Ascending aorta (tissue), 2 donors: ENCODE measurements around the gene NT5C2. TPM values are rescaled to one million over a fixed set of nuclear protein-coding genes. Genes with fewer than 3 reads are reported as not detected.
A peak's percentile ranks its signal among the peaks of the same experiment; 100 is the strongest.
"Not testable (repeated sequence)": the region's sequence is repeated elsewhere in the genome, so short reads cannot be mapped to it uniquely, and the experiment has no call there.

Experiments
- DNase-seq, 2 donors: peaks; one replicate each; pipeline ENCODE4 v3.0.0-alpha.2; 2019; ENCODE audit warnings: low spot score in 2 of 2
- H3K27ac ChIP-seq, 2 donors: fragments of 200-600 bp; sonication (generic); one replicate each; pipeline ENCODE4 v1.5.1; 2016 to 2017; ENCODE audit warnings: mild to moderate bottlenecking in 1 of 2
- H3K27me3 ChIP-seq: fragments of 200-600 bp; sonication (generic); one replicate; pipeline ENCODE4 v1.5.1; 2017
- H3K36me3 ChIP-seq, 2 donors: fragments of 200-600 bp; sonication (generic); one replicate each; pipeline ENCODE4 v1.5.1; 2016
- H3K4me1 ChIP-seq, 2 donors: fragments of 200-600 bp; sonication (generic); one replicate each; pipeline ENCODE4 v1.5.1; 2016 to 2017; ENCODE audit warnings: mild to moderate bottlenecking in 1 of 2
- H3K4me3 ChIP-seq, 2 donors: fragments of 200-600 bp; sonication (generic); one replicate each; pipeline ENCODE4 v1.5.1; 2016 to 2017; ENCODE audit warnings: mild to moderate bottlenecking in 1 of 2
- H3K9me3 ChIP-seq, 2 donors: fragments of 200-600 bp; sonication (generic); one replicate each; pipeline ENCODE4 v1.5.1; 2016
- CTCF ChIP-seq, 3 experiments: fragments of 200-600 bp in 2 of 3; fragments of 450-650 bp in 1 of 3; sonication (generic) in 2 of 3; IDR thresholded peaks; one replicate each; pipeline ENCODE4 v1.5.1; 2016 to 2019; ENCODE audit warnings: antibody characterized with exemption in 3 of 3, mild to moderate bottlenecking in 1 of 3, moderate library complexity in 1 of 3
- intact Hi-C: fragments of 100-400 bp; cut with DNase I; formaldehyde crosslinking; loops from one replicate; pipeline ENCODE4 v1.15.1; 2023
- total RNA-seq: library from RNA; depleted of rRNA; stranded (reverse); fragments of >200 nt; gene quantifications from one replicate; pipeline ENCODE4 v1.1.0, GENCODE V29; 2016

The NT5C2 gene
- total RNA-seq, 1 donor from 2014 or later = 25.9 TPM

DNA sequence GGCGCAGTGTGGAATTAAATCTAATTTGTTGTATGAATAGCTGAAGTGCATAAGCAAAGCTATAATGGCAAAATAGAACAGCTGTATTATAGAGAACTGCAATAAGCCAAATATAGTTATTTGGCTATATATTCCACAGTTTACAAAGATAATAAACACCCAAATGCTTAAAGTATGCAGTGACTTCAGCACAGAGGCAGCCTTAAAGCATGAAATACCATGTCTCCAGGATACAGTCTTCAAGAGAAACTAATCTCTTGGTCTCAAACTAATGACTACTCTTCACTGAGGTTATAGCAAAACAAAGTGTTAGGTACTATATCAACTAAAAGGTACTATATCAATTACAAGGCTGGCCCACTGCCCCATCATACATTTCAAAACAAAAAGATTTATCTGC lies 48.0 kb downstream of the NT5C2 start:
- Histone ChIP-seq H3K9me3 (no peaks in the 10 kb centered on the region), H3K36me3 (peaks cover 0 to 11% of the 10 kb centered on the region in 2 donors), H3K4me1 (peaks cover 3 to 23% of the 10 kb centered on the region in 2 donors), H3K27ac (peak overlapping the region; percentile 29 to 62), H3K4me3 (peak overlapping the region in 1 of 2 donors; percentile 16), H3K27me3 (no peaks in the 10 kb centered on the region)
- intact Hi-C loops = no loop called here
- DNase-seq = no peak
- TF ChIP-seq CTCF (IDR thresholded peaks at IDR 0.05) = no peak

DNA sequence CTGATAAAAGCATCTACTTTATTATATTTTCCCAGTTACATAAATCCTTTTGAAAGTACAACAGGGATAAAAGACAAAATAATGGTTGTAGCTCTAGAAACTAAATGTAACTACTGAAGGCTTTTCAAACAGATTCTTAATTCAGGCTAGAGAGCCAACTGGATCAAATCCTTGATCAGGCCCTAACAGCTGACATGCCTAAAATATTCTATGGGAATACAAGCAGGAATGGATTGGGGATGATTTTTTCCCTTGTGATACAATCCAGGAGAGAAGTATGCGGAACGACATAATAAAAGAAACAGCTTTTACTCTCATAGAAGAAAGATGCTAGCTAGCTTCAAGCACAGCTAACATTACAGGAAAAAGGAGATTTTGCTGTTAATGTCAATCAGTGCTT lies 49.0 kb downstream of the NT5C2 start:
- Histone ChIP-seq H3K36me3 (peaks cover 0 to 14% of the 10 kb centered on the region in 2 donors), H3K4me1 (peaks cover 3 to 23% of the 10 kb centered on the region in 2 donors), H3K4me3 (no peak overlapping the region), H3K27me3 (no peaks in the 10 kb centered on the region), H3K27ac (peak overlapping the region; percentile 29 to 62), H3K9me3 (no peaks in the 10 kb centered on the region)
- intact Hi-C loops = no loop called here
- DNase-seq = no peak
- no peak for TF ChIP-seq CTCF (IDR thresholded peaks at IDR 0.05)

- peaks cover 3 to 23% of the 10 kb centered on the region in 2 donors for H3K4me1 ChIP-seq
- H3K9me3 ChIP-seq, H3K27me3 ChIP-seq, intact Hi-C loops, H3K4me3 ChIP-seq, DNase-seq: not testable (repeated sequence)
- peaks cover 0 to 18% of the 10 kb centered on the region in 2 donors for H3K36me3 ChIP-seq
- peak overlapping the region; percentile 29 to 62 for H3K27ac ChIP-seq
Observed at GRCh38 chr10:103143641-103144040, 49.4 kb downstream of the NT5C2 start.

- intact Hi-C loops = no loop called here
- H3K9me3 ChIP-seq = no peaks in the 10 kb centered on the region
- TF ChIP-seq CTCF (IDR thresholded peaks at IDR 0.05) = no peak
- H3K27me3 ChIP-seq = no peaks in the 10 kb centered on the region
- no peak overlapping the region for H3K4me3 ChIP-seq
- no peak for DNase-seq
- peaks cover 3 to 22% of the 10 kb centered on the region in 2 donors for H3K4me1 ChIP-seq
- peaks cover 11 to 28% of the 10 kb centered on the region in 2 donors for H3K36me3 ChIP-seq
- no peak overlapping the region for H3K27ac ChIP-seq
Observed at GRCh38 chr10:103141950-103142349, 51.1 kb downstream of the NT5C2 start.

DNA sequence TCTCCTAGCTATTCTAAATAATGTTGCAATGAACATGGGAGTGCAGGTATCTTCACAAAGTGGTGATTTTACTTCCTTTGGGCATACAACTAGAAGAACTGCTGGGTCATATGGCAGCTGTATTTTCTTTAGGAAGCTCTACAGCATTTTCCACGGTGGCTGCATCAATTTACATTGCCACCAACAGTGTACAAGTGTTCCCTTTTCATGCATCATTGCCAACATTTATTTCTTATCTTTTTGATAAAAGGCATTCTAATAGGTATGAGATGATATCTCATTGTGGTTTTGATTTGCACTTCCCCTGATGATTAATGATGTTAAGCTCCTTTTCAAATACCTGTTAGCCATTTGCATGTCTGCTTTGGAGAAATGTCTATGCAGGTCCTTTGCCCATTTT lies 52.6 kb downstream of the NT5C2 start:
- H3K36me3 ChIP-seq = peaks cover 11 to 38% of the 10 kb centered on the region in 2 donors
- TF ChIP-seq CTCF (IDR thresholded peaks at IDR 0.05) = no peak
- peaks cover 3 to 10% of the 10 kb centered on the region in 2 donors for H3K4me1 ChIP-seq
- DNase-seq = no peak
- H3K9me3 ChIP-seq = no peaks in the 10 kb centered on the region
- H3K27me3 ChIP-seq = no peaks in the 10 kb centered on the region
- intact Hi-C loops = no loop called here
- H3K4me3 ChIP-seq = no peak overlapping the region
- no peak overlapping the region for H3K27ac ChIP-seq

DNA sequence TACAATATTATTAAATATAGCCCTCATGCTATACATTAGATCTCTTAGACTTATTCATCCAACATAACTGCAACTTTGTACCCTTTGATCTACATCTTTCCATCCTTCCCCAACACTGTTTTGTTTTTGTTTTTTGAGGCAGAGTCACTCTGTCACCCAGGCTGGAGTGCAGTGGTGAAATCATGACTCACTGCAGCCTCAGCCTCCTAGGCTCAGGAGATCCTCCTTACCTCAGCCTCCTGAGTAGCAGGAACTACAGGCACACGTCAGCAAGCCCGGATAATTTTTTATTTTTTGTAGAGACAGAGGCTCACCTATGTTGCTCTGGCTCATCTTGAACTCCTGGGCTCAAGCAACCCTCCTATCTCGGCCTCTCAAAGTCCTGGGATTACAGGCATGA lies 53.3 kb downstream of the NT5C2 start:
- Histone ChIP-seq H3K4me1 (peaks cover 3 to 10% of the 10 kb centered on the region in 2 donors), H3K9me3 (no peaks in the 10 kb centered on the region), H3K36me3 (peaks cover 11 to 44% of the 10 kb centered on the region in 2 donors), H3K4me3 (no peak overlapping the region), H3K27me3 (no peaks in the 10 kb centered on the region), H3K27ac (no peak overlapping the region)
- no peak for TF ChIP-seq CTCF (IDR thresholded peaks at IDR 0.05)
- no peak for DNase-seq
- intact Hi-C loops = no loop called here

DNA sequence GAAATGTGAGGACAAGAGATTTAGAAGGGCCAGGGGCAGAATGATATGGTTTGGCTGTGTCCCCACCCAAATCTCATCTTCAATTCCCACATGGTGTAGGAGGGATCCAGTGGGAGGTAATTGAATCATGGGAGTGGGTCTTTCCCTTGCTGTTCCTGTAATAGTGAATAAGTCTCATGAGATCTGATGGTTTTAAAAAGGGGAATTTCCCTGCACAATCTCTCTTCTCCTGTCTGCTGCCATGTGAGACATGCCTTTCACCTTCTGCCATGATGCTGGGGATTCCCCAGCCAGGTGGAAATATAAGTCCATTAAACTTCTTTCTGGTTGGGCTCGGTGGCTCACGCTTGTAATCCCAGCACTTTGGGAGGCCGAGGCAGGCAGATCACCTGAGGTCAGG lies 57.9 kb downstream of the NT5C2 start:
- H3K4me1 ChIP-seq, DNase-seq, intact Hi-C loops, H3K9me3 ChIP-seq, H3K27me3 ChIP-seq, H3K4me3 ChIP-seq, H3K27ac ChIP-seq: not testable (repeated sequence)
- H3K36me3 ChIP-seq = peaks cover 27 to 56% of the 10 kb centered on the region in 2 donors
